ENCODE measurements around the gene GAS6. TPM values are rescaled to one million over a fixed set of nuclear protein-coding genes. Genes with fewer than 3 reads are reported as not detected.
"Not testable (repeated sequence)": the region's sequence is repeated elsewhere in the genome, so short reads cannot be mapped to it uniquely, and the experiment has no call there.

Gene GAS6
- total RNA-seq, 1 donor from 2014 or later = 71.5 TPM

GRCh38 chr13:113827021-113827420 is 36.9 kb downstream of the GAS6 start:
- Mint-ChIP-seq H3K36me3 (peaks cover 21% of the 10 kb centered on the region), H3K27ac (no peak overlapping the region), H3K27me3 (ENCODE audit: low read depth) (no peaks in the 10 kb centered on the region), H3K4me1 (peaks cover 11% of the 10 kb centered on the region), H3K4me3 (no peak overlapping the region), H3K9me3 (no peaks in the 10 kb centered on the region)
- TF ChIP-seq CTCF (IDR thresholded peaks at IDR 0.05; ENCODE audit: unreplicated experiment) = no peak
- DNase-seq (ENCODE audit: low spot score in 2 of 2, unreplicated experiment in 2 of 2) = no peak

- Mint-ChIP-seq H3K36me3 (peaks cover 21% of the 10 kb centered on the region), H3K4me1 (peaks cover 11% of the 10 kb centered on the region)
- DNase-seq (ENCODE audit: low spot score in 2 of 2, unreplicated experiment in 2 of 2); H3K27ac Mint-ChIP-seq; H3K4me3 Mint-ChIP-seq; H3K27me3 Mint-ChIP-seq (ENCODE audit: low read depth); H3K9me3 Mint-ChIP-seq: not testable (repeated sequence)
Measured at GRCh38 chr13:113826446-113826845, 37.4 kb downstream of the GAS6 start.

GRCh38 chr13:113825841-113826240 is 38.0 kb downstream of the GAS6 start:
- no peak overlapping the region for H3K4me3 Mint-ChIP-seq
- TF ChIP-seq CTCF (IDR thresholded peaks at IDR 0.05; ENCODE audit: unreplicated experiment) = no peak
- peaks cover 17% of the 10 kb centered on the region for H3K4me1 Mint-ChIP-seq
- no peak for DNase-seq (ENCODE audit: low spot score in 2 of 2, unreplicated experiment in 2 of 2)
- H3K27me3 Mint-ChIP-seq (ENCODE audit: low read depth) = no peaks in the 10 kb centered on the region
- no peaks in the 10 kb centered on the region for H3K9me3 Mint-ChIP-seq
- peaks cover 23% of the 10 kb centered on the region for H3K36me3 Mint-ChIP-seq
- no peak overlapping the region for H3K27ac Mint-ChIP-seq

GRCh38 chr13:113823771-113824170 is 40.1 kb downstream of the GAS6 start:
- H3K4me3 Mint-ChIP-seq = no peak overlapping the region
- no peak for TF ChIP-seq CTCF (IDR thresholded peaks at IDR 0.05; ENCODE audit: unreplicated experiment)
- no peaks in the 10 kb centered on the region for H3K9me3 Mint-ChIP-seq
- H3K36me3 Mint-ChIP-seq = peaks cover 23% of the 10 kb centered on the region
- no peaks in the 10 kb centered on the region for H3K27me3 Mint-ChIP-seq (ENCODE audit: low read depth)
- H3K27ac Mint-ChIP-seq = peak overlapping the region; percentile 78
- H3K4me1 Mint-ChIP-seq = peaks cover 18% of the 10 kb centered on the region
- DNase-seq (ENCODE audit: low spot score in 2 of 2, unreplicated experiment in 2 of 2) = no peak

- peaks cover 18% of the 10 kb centered on the region for H3K4me1 Mint-ChIP-seq
- H3K9me3 Mint-ChIP-seq = no peaks in the 10 kb centered on the region
- no peak overlapping the region for H3K4me3 Mint-ChIP-seq
- TF ChIP-seq CTCF (IDR thresholded peaks at IDR 0.05; ENCODE audit: unreplicated experiment) = no peak
- H3K27ac Mint-ChIP-seq = peak overlapping the region; percentile 78
- peaks cover 19% of the 10 kb centered on the region for H3K36me3 Mint-ChIP-seq
- DNase-seq (ENCODE audit: low spot score in 2 of 2, unreplicated experiment in 2 of 2) = no peak
- H3K27me3 Mint-ChIP-seq (ENCODE audit: low read depth) = no peaks in the 10 kb centered on the region
Measured at GRCh38 chr13:113822956-113823744, 40.7 kb downstream of the GAS6 start.

- H3K4me1 Mint-ChIP-seq = peaks cover 23% of the 10 kb centered on the region
- TF ChIP-seq CTCF (IDR thresholded peaks at IDR 0.05; ENCODE audit: unreplicated experiment) = no peak
Measured at GRCh38 chr13:113822266-113822665, 41.6 kb downstream of the GAS6 start.

More at GRCh38 chr13:113822266-113822665, 41.6 kb downstream of the GAS6 start:
- H3K27me3 Mint-ChIP-seq (ENCODE audit: low read depth) = no peaks in the 10 kb centered on the region
- H3K4me3 Mint-ChIP-seq = no peak overlapping the region
- H3K36me3 Mint-ChIP-seq = peaks cover 14% of the 10 kb centered on the region
- no peak overlapping the region for H3K27ac Mint-ChIP-seq
- no peak for DNase-seq (ENCODE audit: low spot score in 2 of 2, unreplicated experiment in 2 of 2)
- no peaks in the 10 kb centered on the region for H3K9me3 Mint-ChIP-seq
